OCI-LY1 (cell line): ENCODE measurements around the gene MAST3.

Source experiments
- H2AFZ ChIP-seq: fragments of 200-600 bp; sonication (generic), shearing (Covaris generic); 2 replicates; pipeline ENCODE4 v1.6.0; 2014; ENCODE audit warnings: antibody characterized with exemption, mild to moderate bottlenecking, low read length
- H3F3A ChIP-seq: fragments of 200-600 bp; sonication (generic), shearing (Covaris generic); 2 replicates; pipeline ENCODE4 v1.6.0; 2014; ENCODE audit warnings: mild to moderate bottlenecking, antibody characterized with exemption, low read length, moderate library complexity; ENCODE audit not compliant: insufficient read depth
- H3K27ac ChIP-seq: fragments of 200-600 bp; sonication (generic); 2 replicates; pipeline ENCODE4 v1.5.1; 2014; ENCODE audit warnings: low read length, mixed run types, mild to moderate bottlenecking, low read depth; ENCODE audit not compliant: poor library complexity, severe bottlenecking
- H3K27me3 ChIP-seq: fragments of 200-600 bp; sonication (generic); 2 replicates; pipeline ENCODE4 v1.6.0; 2014; ENCODE audit warnings: antibody characterized with exemption, mild to moderate bottlenecking, low read length, moderate library complexity; ENCODE audit not compliant: insufficient read depth
- H3K36me3 ChIP-seq: fragments of 200-600 bp; sonication (generic); 2 replicates; pipeline ENCODE4 v1.6.1; 2014; ENCODE audit warnings: mild to moderate bottlenecking, antibody characterized with exemption, low read length, moderate library complexity, mixed read lengths; ENCODE audit not compliant: insufficient read depth
- H3K4me1 ChIP-seq: fragments of 200-600 bp; sonication (generic); 2 replicates; pipeline ENCODE4 v1.5.1; 2014; ENCODE audit warnings: mild to moderate bottlenecking, low read length, moderate library complexity; ENCODE audit not compliant: insufficient read depth, severe bottlenecking
- H3K4me2 ChIP-seq: fragments of 200-600 bp; sonication (generic), shearing (Covaris generic); 2 replicates; pipeline ENCODE4 v1.6.1; 2014; ENCODE audit warnings: low read length
- H3K4me3 ChIP-seq: fragments of 200-600 bp; sonication (generic); 2 replicates; pipeline ENCODE4 v1.5.1; 2014; ENCODE audit warnings: low read length, low read depth, mild to moderate bottlenecking, mixed read lengths; ENCODE audit not compliant: poor library complexity, severe bottlenecking
- H3K79me2 ChIP-seq: fragments of 200-600 bp; shearing (Covaris generic); 2 replicates; pipeline ENCODE4 v1.6.1; 2016; ENCODE audit warnings: mixed run types, low read length, mixed read lengths; ENCODE audit not compliant: insufficient read depth
- H3K9ac ChIP-seq: fragments of 200-600 bp; sonication (generic), shearing (Covaris generic); 2 replicates; pipeline ENCODE4 v1.6.1; 2014; ENCODE audit warnings: mild to moderate bottlenecking, low read length, mixed read lengths
- H3K9me2 ChIP-seq: fragments of 200-600 bp; sonication (generic), shearing (Covaris generic); 2 replicates; pipeline ENCODE4 v1.6.1; 2014; ENCODE audit warnings: low read depth, mild to moderate bottlenecking, low read length, mixed read lengths
- H3K9me3 ChIP-seq: fragments of 200-600 bp; shearing (Covaris generic); 2 replicates; pipeline ENCODE4 v1.6.1; 2014; ENCODE audit warnings: low read length, mixed read lengths
- H4K20me1 ChIP-seq: fragments of 200-600 bp; sonication (generic), shearing (Covaris generic); 2 replicates; pipeline ENCODE4 v1.6.0; 2016; ENCODE audit warnings: mild to moderate bottlenecking, low read length; ENCODE audit not compliant: insufficient read depth
- CTCF ChIP-seq: fragments of 200-600 bp; sonication (generic), shearing (Covaris generic); IDR thresholded peaks from 2 replicates; pipeline ENCODE4 v1.5.1; 2017; ENCODE audit warnings: mild to moderate bottlenecking, antibody characterized with exemption, low read length, moderate library complexity, mixed read lengths
- EZH2 ChIP-seq: fragments of 200-600 bp; sonication (generic), shearing (Covaris generic); IDR thresholded peaks from 2 replicates; pipeline ENCODE4 v1.8.0; 2017; ENCODE audit warnings: borderline replicate concordance, mixed run types, mild to moderate bottlenecking, antibody characterized with exemption, low read length, moderate library complexity, mixed read lengths

Gene MAST3

GRCh38 chr19:18128805-18129204 lies 31.2 kb downstream of the MAST3 start:
- Histone ChIP-seq H3K9ac (no peak overlapping the region), H4K20me1 (no peaks in the 10 kb centered on the region), H3K27me3 (no peaks in the 10 kb centered on the region), H3K9me2 (no peaks in the 10 kb centered on the region), H3K9me3 (no peaks in the 10 kb centered on the region), H2AFZ (no peak overlapping the region), H3K79me2 (no peaks in the 10 kb centered on the region), H3K36me3 (peaks cover 65% of the 10 kb centered on the region), H3K4me1 (no peaks in the 10 kb centered on the region), H3K27ac (no peak overlapping the region), H3K4me2 (no peak overlapping the region), H3K4me3 (no peak overlapping the region), H3F3A (no peaks in the 10 kb centered on the region)
- TF ChIP-seq CTCF, result no peak
- TF ChIP-seq EZH2, result no peak

- no peak overlapping the region for H3K9ac ChIP-seq
- H3K9me3 ChIP-seq, result no peaks in the 10 kb centered on the region
- no peak overlapping the region for H3K4me2 ChIP-seq
Observed at GRCh38 chr19:18130523-18131242, 33.1 kb downstream of the MAST3 start.

GRCh38 chr19:18131841-18132596 lies 34.4 kb downstream of the MAST3 start:
- Histone ChIP-seq H3K9ac (no peak overlapping the region), H3K27ac (no peak overlapping the region), H3K27me3 (no peaks in the 10 kb centered on the region), H3K4me1 (no peaks in the 10 kb centered on the region), H4K20me1 (no peaks in the 10 kb centered on the region), H3K9me2 (no peaks in the 10 kb centered on the region), H3K36me3 (peaks cover 73% of the 10 kb centered on the region), H3K9me3 (no peaks in the 10 kb centered on the region), H3K4me2 (no peak overlapping the region), H2AFZ (no peak overlapping the region), H3F3A (no peaks in the 10 kb centered on the region), H3K79me2 (no peaks in the 10 kb centered on the region), H3K4me3 (no peak overlapping the region)
- TF ChIP-seq EZH2, result no peak
- no peak for TF ChIP-seq CTCF

More at GRCh38 chr19:18130523-18131242, 33.1 kb downstream of the MAST3 start:
- Histone ChIP-seq H3K4me3 (no peak overlapping the region), H3K79me2 (no peaks in the 10 kb centered on the region), H3K27me3 (no peaks in the 10 kb centered on the region), H3K4me1 (no peaks in the 10 kb centered on the region), H3K9me2 (no peaks in the 10 kb centered on the region), H4K20me1 (no peaks in the 10 kb centered on the region), H2AFZ (no peak overlapping the region), H3F3A (no peaks in the 10 kb centered on the region), H3K27ac (no peak overlapping the region), H3K36me3 (peaks cover 70% of the 10 kb centered on the region)
- TF ChIP-seq EZH2 (no peak), CTCF (no peak)
